ENCODE data around the gene ARHGEF18.
A peak's percentile ranks its signal among the peaks of the same experiment; 100 is the strongest.
"Not testable (repeated sequence)": the region's sequence is repeated elsewhere in the genome, so short reads cannot be mapped to it uniquely, and the experiment has no call there.

Gene ARHGEF18

DNA sequence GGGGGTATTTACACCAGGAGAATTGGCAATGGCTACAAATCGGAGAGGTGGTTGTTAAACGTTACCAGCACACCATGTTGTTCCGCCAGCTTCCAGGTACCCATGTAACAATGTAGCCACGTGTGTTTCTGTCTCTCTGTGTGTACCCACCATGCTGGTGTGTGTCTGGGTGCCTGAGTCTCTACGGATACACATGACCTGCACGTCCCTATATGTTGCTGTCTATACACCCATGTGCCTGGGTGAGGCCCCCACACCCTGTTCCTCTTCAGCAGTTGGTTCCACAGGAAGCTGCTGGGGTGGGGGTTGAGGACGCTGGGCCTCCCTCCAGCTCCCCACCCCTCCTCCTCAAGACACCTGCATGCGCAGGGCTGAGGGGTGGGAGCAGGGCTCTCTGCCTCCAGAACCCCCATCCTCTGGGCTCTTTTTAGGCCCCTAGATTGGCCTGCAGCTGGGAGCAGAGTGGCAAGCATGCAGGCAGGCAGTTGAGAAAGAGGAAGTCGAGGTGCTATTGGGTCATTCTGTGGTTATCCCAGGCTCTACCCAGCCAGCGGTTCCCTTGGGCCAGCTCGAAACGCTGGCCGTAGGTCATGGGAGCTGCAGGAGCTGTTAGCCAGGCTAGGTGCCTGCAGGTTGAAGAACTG is at the start of gene ARHGEF18:
Gene ARHGEF18, plus strand, starts transcription at position 351 of the 644 bp plus-strand sequence. CDS start 13,954 bp downstream, outside the sequence.
- DNase-seq, result peak in 1 of 2 donors; percentile 6

DNA sequence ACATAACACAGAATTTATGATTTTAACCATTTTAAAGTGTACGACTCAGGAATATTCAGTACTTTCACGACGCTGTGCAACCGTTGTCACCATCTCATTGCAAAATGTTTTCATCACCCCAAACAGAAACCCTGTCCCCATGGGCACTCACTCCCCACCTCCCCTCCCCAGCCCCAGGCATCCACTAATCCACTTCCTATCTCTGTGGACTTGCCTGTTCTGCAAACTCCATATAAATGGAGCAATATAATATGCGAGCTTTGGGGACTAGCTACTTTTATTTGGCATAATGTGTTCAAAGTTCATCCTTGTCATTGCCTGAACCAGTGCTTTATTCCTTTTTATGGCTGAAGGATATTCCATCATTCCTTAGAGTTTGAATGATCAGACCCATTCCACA is 47.2 kb upstream of the ARHGEF18 start:
- no peak for DNase-seq

- DNase-seq, result no peak
These were observed 45.3 kb upstream of the ARHGEF18 start for GRCh38 chr19:7303470-7303869.

GRCh38 chr19:7304200-7304599 is 44.5 kb upstream of the ARHGEF18 start:
- no peak for DNase-seq

DNA sequence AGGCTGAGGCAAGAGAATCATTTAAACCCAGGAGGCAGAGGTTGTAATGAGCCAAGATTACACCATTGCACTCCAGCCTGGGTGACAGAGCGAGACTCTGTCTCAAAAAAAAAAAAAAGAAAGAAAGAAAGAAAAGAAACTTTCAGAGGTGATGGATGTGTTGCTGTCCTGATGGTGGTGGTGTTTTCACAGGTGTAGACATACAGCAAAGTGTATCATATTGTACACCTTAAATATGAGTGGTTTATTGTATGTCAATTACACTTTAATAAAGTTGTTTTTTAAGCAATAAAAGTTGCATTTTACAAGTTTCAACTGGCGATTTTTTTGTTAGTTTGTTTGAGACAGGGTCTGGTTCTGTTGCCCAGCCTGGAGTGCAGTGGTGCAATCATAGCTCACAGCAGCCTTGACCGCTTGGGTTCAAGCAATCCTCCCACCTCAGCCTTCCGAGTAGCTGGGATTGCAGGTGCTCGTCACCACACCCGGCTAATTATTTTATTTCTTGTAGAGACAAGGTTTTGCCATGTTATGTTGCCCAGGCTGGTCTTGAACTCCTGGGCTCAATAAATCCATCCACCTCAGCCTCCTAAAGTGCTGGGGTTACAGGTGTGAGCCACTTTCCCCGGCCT is 41.0 kb upstream of the ARHGEF18 start:
- no peak for DNase-seq

- DNase-seq, result not testable (repeated sequence)
These were observed 40.4 kb upstream of the ARHGEF18 start for GRCh38 chr19:7308327-7308726.

- DNase-seq, result no peak
These were observed 36.8 kb upstream of the ARHGEF18 start for GRCh38 chr19:7311911-7312310.

DNA sequence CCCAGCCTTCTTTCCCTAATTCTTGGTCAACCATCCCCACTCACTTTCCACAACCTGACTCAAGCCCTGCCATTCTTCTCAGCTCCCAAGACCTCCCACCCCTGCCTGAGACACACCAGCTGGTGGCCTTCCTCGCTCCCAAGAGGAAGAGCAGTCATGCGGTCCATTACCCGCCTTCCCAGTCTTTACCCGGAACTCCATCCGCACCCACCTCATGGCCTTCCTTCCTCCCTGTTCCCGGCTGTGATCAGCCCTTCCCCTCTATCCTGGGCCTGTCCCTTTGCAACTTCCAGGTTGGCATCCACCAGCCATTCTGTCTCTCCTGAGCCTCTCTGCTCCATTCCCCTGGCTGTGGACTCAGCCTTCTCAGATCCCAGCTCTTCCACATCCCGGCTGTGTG is 35.9 kb upstream of the ARHGEF18 start:
- DNase-seq, result no peak

GRCh38 chr19:7318176-7318575 is 30.6 kb upstream of the ARHGEF18 start:
- no peak for DNase-seq

- no peak for DNase-seq
These were observed 22.4 kb upstream of the ARHGEF18 start for GRCh38 chr19:7326105-7326877.

DNA sequence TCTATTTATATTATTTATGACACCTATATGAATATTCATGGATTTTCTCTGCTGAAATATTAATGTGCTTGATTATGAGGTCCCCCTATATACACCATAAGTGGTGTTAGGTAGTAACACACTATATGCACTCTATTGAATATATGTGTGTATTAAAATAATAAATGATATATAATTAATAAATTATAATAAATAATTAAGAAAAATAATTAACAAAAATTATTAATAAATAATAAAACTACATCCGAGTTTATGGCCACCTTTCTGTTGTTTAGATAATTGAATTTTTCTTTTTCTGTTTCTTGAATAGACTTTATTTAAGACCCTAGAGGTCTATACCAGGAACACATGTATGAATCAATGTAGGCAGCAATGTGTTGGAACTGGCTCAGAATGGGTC is 20.9 kb upstream of the ARHGEF18 start:
- no peak for DNase-seq

DNA sequence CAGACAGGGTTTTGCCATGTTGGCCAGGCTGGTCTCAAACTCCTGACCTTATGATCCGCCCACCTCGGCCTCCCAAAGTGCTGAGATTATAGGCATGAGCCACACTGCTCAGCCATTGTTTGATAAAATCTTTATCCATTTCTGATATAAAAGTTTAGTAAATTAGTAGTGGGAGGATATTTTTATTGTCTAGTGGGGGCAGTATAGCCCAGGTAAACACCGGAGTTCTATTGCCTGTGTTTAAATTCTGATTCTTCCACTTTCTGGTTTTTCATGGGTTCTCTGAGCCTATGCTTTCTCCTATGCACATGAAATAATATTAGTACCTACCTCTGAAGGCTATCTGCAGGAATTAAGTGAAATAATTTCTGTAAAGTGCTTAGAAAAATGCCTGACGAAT is 20.1 kb upstream of the ARHGEF18 start:
- DNase-seq, result no peak

GRCh38 chr19:7331446-7331845 is 17.3 kb upstream of the ARHGEF18 start:
- DNase-seq, result no peak

GRCh38 chr19:7333198-7334118 is 15.3 kb upstream of the ARHGEF18 start:
- DNase-seq, result no peak

- DNase-seq, result no peak
These were observed 12.3 kb upstream of the ARHGEF18 start for GRCh38 chr19:7336321-7336973.

GRCh38 chr19:7337380-7338194 is 11.2 kb upstream of the ARHGEF18 start:
- DNase-seq, result peak in 1 of 2 donors; percentile 9

DNA sequence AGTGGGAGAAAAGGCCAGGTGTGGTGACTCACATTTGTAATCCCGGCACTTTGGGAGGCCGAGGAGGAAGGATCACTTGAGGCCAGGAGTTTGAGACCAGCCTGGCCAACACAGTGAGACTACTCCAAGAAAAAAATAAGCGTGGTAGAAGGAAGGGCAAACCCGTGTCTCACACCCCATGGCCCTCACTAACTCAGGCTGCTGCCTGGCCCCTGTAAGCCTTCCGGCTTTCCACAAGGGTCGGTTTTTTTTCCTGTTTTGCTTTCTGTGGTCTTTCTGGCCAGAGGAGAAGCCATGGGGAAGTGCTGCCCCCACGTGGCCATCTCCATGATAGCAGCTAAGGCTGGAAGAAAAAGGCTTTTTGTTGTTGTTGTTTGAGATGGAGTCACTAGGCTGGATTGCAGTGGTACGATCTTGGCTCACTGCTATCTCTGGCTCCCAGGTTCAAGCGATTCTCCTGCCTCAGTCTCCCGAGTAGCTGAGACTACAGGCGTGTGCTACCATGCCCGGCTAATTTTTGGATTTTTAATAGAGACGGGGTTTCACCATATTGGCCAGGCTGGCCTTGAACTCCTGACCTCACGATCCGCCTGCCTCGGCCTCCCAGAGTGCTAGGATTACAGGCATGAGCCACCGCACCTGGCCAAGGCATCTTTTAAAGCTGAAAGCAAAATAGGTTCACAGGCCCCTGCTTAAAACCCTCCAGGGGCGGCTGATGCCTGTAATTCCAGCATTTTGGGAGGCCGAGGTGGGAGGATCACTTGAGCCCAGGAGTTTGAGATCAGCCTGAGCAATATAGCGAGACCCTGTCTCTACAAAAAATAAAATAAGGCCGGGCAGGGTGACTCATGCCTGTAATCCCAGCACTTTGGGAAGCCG is 7.5 kb upstream of the ARHGEF18 start:
- peak; percentile 66 to 74 for DNase-seq

DNA sequence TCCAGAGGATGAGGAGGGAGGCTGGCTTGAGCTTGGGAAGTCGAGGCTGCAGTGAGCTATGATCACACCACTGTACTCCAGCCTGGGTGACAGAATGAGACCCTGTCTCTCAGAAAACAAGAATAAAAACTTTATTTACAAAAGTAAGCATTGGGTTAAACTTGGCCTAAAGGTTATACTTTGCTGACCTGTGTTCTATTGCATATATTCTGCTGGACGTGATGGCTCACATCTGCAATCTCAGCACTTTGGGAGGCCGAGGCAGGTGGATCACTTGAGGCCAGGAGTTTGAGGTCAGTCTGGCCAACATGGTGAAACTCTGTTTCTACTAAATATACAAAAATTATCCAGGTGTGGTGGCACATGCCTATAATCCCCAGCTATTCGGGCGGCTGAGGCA is 6.6 kb upstream of the ARHGEF18 start:
- DNase-seq, result no peak

DNA sequence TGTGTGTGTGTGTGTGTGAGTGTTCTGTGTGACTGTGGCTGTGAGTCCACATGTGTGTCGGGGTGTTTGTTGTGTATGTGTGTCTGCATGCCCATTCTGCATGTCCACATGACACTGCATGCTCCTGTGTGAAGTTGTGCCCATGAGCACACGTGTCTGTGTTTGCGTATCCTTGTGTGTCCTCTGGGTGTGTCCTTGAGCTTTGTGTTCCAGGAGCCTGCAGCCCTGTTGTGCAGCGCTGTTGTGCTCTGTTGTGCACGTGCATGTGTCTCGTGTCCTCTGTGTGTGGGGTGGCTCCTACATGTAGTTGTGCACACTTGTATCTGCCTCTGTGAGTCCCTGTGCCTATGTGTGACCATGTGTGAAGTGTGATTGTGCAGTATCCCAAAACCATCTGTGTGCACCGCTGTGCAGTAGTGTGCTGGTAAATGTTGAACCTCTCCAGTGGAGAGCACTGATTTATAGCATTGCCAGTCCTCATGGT is 2.2 kb upstream of the ARHGEF18 start:
- no peak for DNase-seq

GRCh38 chr19:7346997-7347396 is 1.7 kb upstream of the ARHGEF18 start:
- not testable (repeated sequence) for DNase-seq

All from hippocampal formation (tissue), 2 donors.